Limb (tissue), 2 donors: Measurements from ENCODE around the gene ZNF467.
A peak's percentile ranks its signal among the peaks of the same experiment; 100 is the strongest.

Experiments used
- DNase-seq, 2 donors: peaks; one replicate each; pipeline ENCODE4 v3.0.0-alpha.2; 2016; ENCODE audit errors: extremely low spot score in 2 of 2

ZNF467 gene

DNA sequence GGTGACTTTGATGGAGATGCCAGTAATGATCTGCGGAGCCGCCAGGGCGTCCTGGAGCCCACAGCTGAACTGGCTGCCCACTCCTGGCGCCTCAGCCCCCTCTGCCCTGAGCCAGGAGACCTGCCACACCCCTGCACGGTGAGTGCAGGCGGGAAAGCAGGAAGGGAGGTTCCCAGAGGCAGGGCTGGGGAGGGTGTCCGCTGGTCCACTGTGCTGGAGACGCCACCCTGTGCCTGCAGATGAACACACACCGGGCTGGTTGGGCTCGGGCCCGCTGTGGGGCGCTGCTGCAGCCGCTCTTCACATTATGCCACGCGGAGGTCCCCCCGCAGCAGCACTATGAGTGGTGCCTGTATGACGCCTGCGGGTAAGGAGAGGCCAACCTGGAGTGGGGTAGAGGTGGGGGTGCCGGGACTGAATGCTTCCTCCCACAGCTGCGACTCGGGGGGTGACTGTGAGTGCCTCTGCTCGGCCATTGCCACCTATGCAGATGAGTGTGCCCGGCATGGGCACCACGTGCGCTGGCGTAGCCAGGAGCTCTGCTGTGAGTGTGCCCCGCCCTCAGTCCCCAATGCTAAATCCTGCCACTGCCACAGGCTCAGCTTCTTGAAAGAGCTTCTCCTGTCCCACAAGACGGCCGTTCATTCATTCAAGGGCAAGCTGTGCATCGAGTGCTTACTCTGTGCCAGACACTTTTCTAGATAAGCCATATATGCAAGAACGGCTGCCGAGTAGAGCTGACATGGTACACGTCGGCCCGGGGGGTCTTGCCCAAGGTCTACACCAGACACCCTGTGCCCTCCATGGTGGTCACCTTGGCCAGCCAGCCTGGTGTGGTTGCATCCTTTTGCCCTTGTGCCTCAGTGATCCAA lies 14.3 kb upstream of the ZNF467 start:
- DNase-seq: no peak

DNA sequence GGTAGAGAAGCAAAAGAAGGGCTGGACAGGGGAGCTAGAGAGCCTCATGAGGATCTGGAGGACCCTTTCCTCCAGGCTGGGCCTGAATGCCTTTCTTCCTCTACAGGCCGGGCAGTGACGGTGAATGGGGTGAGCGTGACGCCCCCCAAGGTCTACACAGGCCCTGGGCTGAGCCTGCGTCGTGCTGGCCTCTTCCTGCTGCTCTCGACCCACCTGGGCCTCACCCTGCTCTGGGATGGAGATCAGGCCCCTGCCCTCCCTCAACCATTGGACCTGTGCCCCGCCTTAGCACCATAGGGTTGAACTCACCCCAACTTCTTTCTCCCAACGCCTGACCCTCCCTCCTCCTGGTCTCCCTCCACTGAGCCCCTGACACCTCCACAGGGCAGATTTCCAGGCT lies 12.6 kb upstream of the ZNF467 start:
- DNase-seq: no peak

DNA sequence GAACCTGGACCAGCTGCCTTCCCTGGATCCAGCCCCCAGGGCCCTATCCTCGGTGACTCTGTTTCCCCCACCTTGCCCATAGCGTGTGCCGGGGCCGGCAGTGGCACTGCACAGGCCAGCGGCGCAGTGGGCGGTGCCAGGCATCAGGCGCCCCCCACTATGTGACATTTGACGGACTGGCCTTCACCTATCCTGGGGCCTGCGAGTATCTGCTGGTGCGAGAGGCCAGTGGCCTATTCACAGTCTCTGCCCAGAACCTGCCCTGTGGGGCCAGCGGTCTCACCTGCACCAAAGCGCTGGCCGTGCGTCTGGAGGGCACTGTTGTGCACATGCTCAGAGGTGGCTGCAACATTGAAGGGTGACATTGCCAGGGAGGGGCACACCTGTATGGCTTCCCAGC lies 12.0 kb upstream of the ZNF467 start:
- DNase-seq: no peak

DNA sequence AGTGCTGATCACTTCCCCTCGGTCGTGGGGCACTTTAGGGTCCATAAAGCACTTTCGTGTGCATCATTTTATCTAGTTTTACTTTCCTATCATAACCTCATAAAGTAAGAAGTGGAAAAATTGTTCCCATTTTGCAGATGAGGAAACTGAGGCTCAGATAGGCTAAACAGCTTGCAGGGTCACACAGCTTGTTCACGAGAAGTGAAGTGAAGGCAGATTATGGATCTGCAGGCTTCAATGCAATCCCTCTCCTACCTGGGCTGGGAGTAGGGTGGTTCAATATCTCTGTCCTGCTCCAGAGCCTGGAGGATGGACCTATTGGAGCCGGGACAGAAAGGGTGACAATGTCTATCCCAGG lies 10.8 kb upstream of the ZNF467 start:
- DNase-seq: no peak

DNA sequence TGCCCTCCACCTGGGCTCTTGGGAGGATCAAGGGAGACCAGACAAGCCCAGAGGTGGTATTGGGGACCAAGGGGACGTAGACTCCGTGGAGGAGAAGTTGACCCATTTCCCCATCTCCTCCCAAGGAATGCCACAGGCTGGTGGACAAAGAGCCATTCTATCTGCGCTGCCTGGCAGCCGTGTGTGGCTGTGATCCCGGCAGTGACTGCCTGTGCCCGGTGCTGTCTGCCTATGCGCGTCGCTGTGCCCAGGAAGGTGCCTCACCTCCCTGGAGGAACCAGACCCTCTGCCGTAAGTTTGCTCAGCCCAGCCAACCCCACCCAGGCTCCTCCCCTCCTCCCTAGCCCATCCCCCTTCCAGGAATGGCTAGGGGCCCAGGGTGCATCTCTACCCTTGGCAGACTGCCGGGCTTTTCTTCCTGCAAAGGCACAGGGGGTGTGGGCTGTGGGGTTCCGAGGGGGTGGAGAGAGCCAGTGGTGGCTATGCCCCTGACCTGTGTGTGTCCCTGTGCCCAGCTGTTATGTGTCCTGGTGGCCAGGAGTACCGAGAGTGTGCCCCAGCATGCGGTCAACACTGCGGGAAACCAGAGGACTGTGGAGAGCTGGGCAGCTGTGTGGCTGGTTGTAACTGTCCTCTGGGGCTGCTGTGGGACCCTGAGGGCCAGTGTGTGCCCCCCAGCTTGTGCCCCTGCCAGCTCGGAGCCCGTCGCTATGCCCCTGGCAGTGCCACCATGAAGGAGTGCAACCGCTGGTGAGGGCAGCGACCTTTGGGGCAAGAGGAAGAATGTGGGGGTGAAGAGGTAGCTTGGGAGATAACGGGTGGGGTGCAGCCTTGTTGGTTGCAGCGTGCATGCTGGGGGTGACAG lies 10.2 kb upstream of the ZNF467 start:
- no peak for DNase-seq

DNA sequence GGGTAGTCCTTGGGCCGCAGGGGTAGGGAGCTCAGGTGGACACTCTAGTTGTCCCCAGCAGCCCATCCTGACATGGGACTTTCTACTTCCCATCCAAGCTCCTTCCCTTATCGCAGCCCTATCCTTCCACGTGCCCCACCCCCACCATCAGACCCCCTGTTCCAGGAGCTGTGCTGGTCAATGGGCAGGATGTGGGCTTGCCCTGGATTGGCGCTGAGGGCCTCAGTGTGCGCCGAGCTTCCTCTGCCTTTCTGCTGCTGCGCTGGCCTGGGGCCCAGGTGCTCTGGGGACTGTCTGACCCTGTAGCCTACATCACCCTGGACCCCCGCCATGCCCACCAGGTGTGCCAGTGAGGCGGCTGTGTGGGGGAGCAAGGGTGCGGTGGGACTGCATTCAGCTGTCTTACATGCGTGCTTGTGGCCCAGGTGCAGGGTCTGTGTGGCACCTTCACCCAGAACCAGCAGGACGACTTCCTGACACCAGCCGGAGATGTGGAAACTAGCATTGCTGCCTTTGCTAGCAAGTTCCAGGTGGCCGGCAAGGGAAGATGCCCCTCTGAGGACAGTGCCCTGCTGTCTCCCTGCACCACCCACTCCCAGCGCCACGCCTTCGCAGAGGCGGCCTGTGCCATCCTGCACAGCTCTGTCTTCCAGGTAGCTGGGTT lies 9.4 kb upstream of the ZNF467 start:
- no peak for DNase-seq

DNA sequence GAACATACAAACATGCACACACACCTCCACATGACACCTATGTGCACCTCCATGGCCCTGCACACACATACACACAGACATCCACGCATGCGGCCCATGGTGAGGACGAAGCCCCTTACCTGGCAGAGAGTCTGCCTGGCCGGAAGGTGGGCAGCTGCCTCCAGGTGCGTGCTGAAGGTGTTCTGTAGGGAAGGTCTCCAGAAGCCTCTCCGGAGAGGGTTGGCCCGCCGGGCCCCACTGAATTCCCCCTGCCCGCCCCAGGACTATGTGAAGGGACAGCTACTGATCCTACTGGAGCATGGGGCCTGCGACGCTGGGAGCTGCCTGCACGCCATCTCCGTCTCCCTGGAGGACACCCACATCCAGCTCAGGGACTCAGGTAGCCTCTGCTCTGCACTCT lies 8.5 kb upstream of the ZNF467 start:
- no peak for DNase-seq

DNA sequence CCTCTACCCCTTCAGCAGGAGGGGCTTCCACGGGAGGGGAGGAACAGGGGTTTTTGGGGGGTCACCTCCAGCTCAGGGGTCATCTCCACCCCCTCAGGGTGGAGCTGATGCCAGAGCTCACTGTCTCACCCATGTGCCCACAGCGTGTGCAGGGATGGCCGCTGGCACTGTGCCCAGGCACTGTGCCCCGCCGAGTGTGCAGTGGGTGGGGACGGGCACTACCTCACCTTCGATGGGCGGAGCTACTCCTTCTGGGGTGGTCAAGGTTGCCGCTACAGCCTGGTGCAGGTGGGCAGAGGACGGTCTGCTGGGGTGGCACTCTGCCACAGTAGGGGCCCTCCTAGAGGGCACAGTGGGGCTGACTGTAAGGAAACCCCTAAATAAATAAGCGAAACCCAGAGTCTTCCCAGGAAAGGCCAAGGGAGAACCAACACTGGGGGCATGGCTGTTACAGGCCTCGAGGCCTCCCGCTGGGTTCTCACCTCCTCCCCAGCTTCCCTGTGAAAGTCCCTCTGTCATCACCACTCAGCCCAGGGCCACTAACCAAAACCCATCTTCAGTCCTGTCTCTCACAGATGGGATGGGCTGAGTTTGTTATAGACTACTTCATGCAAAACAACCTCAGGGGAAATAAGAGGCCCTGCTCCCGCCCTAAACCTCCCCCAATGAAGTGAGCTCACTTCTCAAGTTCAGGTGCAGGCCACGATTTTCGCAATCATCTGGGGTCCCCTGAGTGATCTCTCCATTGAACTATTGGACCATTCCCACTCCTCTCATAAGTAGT lies 7.4 kb upstream of the ZNF467 start:
- peak in 1 of 2 donors; percentile 33 for DNase-seq

DNA sequence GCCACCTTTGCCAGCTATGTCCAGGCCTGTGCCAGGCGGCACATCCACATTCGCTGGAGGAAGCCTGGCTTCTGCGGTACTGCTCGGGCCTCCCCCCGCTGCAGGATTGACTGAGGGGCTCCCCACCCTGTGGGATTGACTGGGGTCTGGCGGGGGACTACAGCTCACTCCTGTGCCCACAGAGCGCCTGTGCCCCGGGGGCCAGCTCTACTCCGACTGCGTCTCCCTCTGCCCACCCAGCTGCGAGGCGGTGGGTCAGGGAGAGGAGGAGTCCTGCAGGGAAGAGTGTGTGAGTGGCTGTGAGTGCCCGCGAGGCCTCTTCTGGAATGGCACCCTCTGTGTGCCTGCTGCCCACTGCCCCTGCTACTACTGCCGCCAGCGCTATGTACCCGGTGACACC lies 6.7 kb upstream of the ZNF467 start:
- DNase-seq: no peak

DNA sequence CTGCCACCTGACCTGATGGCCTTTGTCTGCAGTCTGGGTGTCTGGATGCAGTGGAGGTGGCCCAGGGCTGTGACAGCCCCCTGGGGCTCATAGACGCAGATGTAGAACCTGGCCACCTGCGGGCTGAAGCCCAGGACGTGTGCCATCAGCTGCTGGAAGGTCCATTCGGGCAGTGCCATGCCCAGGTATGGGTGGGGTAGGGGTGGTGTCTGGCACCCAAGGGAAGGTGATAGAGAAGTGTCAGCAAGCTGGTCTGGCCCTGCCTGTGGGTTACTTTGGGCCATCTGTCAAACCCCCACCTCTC lies 6.1 kb upstream of the ZNF467 start:
- DNase-seq: no peak

DNA sequence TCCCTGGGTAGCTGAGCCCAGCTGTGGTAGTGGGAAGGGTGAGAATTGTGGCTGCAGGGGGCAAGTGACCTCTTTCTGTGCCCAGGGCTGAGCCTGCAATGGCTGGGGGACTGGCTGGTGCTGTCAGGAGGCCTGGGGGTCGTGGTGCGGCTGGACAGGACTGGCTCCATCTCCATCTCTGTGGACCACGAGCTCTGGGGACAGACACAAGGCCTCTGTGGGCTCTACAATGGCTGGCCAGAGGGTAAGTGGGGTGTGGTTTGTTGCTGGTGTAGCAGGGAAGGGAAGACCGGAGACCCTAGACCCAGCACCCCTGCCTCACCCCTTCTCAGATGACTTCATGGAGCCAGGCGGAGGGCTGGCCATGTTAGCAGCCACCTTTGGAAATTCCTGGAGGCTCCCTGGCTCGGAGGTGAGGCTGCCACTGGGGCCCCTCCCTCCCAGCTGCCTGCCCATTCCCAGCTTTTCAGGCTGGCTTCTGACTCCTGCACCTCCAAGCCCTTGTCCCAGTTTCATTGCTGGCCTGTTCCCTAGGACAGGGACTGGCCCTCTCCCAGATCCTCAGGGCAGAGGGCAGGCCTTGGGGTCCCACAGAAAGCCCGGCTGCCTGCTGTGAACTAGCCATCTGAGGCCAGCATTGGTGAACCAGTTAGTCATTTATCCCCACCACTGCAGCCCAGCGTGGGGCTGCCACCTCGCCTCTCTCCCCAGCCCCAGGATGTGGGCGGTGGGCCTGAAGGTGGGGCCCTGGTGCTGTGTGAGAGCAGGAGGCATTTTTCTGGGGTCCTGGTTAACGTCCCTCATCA lies 5.5 kb upstream of the ZNF467 start:
- peak in 1 of 2 donors; percentile 26 for DNase-seq

DNA sequence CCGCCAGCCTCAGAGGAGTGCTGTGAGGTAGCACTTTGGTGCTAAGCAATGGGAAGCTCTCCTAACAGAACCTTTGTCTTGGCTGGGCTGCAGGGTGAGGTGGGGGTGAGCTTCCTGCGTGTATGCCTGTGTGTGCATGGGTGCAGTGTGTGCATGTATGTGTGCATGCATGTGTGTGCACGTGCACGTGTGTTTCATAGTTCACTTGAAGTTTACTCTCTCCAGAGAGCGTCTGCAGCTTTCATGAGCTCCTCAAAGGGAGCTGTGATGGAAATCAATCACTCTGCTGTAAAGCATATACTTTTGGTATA lies 4.9 kb upstream of the ZNF467 start:
- DNase-seq: no peak

DNA sequence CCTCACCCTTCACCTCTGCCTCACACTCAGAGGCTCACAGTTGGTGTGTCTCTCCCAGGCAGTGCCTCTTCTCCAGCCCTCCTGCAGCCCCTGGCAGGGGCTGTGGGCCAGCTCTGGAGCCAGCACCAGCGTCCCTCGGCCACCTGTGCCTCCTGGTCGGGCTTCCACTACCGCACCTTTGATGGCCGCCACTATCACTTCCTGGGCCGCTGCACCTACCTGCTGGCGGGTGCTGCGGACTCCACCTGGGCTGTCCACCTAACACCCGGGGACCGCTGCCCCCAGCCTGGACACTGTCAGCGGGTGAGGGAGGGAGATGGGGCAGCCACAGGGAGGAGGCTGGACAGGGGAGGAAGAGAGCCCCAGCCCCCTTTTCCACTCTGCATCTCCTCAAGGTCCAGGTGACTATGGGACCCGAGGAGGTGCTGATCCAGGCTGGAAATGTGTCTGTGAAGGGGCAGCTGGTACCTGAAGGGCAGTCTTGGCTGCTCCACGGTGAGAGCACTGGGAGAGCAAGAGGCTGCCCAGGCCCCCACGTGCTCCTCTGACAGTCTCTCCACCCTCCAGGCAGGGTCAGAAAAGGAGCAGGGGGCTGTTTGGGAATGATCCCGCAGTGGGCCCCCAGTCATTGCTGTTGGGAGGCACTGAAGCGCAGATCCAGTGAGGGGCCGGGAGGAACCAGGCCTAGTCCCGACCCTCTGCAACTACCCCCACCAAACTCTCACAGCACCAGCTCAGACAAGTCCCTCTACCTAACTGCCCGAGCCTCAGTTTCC lies 4.4 kb upstream of the ZNF467 start:
- DNase-seq: peak in 1 of 2 donors; percentile 26

DNA sequence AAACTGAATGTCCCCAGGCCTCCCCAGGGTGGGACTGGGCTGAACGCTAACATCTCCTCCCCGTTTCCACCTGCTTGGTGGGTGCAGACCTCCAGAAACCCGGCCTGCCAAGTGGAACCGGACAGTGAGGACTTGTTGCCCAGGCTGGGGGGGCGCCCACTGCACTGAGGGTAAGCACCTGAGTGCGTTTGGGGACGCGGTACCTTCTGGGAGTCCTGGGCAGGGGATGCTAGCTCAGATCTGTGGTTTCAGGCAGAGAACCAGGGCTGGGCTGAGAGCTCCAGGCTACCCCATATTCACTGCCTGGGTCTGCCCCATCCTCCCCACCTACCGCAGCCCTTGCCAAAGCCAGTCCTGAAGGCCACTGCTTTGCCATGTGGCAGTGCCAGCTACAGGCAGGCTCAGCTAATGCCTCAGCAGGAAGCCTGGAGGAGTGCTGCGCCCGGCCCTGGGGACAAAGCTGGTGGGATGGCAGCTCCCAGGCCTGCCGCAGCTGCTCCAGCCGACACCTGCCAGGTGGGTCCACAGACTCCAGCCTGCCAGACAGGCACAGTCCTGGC lies 3.5 kb upstream of the ZNF467 start:
- peak in 1 of 2 donors; percentile 32 for DNase-seq

DNA sequence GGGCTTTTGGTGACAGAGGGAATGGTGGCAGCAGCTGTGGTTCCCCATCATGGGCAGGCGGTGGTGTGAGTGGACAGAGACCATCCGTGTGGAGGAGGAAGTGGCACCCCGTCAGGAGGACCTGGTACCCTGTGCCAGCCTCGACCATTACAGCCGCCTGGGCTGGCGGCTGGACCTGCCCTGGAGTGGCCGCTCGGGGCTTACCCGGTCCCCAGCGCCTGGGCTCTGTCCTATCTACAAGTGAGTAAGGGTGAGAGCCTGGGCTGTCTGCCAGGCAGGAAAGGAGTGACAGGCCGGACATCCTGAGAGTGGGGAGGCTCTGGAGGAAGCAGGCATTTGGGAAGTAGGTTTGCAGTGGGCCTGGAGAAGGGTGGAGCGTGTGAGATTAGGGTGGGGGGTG lies 2.9 kb upstream of the ZNF467 start:
- DNase-seq: peak in 1 of 2 donors; percentile 47

DNA sequence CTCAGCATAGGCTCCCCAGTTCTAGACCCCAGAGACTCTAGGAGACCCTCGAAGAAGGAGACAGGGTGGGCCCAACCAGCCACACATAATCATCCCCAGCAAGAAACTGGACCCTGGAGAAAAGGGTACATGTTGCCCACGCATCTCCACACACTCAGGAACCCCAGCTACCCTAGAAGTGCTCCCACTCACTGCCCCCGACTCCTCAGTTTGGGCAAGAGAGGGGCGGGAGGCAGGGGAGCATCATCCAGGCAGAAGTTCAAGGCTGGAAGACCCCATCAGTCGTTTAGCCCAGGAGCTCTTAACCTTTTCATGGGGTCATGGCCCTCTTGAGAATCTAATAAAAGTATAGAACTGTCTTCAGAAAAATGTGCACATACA lies 1.8 kb upstream of the ZNF467 start:
- no peak for DNase-seq

DNA sequence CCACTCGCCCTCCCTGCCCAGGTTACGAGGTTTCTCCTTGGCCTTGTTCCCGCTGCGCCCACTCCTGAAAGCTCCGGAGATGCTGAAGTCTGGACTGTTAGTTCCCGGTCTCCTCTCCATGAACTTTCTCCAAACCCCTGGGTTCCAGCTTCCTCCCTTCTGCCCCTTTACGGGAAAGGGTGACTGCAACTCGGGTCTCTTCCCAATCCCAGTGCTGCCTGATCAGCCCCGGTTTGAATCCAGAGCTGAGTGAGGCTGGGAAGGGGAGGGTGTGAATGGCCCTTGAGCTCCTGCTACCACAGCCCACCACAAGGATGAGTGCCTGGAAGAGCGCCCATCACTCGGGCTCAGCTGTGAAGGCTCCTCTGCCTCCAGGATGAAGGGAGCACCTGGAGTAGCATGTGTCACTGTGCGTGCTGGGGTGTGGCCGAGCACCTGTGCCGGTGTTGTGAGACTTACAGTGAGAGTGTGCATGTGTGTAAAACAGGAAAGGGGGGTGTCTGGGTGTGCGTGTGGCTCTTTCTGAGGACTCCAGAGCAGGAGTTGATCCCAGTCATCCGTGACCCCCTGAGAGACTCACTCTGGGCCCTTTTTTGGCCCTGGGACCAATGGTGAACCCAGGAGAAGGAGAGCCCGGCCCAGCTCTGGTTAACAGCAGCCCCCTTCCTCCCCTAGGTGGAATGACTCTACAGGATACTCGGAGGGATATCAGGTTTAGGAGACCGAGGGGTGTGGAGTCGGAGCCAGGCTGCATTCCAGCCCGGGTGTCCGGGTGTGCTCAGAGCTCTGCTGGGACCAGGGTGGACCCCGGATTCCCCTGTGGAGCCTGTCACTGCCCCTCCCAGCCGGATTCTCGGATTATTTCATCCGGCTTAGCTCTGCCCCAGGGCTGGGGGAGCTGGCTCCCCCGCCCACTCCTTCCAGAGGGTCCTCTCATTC lies 1.1 kb upstream of the ZNF467 start:
- peak in 1 of 2 donors; percentile 53 for DNase-seq

DNA sequence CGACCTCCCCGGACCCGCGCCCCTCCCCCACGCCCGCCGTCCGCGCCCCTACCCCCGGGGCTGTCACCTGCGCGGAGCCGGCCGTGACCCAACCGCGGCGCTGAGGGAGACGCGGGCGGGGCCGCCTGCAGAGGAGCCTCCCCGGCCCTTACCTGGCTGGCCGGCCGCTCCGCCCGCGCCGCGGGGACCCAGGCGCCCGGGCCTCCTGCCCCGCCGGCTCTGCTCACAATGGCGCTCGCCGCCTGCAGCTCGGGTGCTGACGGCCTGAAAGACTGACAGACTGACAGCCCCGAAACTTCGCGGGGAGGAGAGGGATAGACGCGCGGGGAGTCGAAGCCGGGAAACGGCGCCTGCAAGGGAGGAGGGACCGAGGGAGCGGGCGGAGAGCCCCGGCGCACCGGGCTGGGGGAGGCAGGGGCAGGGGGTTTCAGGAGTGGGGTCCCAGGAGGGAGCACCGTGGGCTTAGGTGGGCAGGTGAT lies 393 bp downstream of the ZNF467 start:
- DNase-seq: peak in 1 of 2 donors; percentile 61
